ENCODE data around the gene CLEC1A. TPM values are rescaled to one million over a fixed set of nuclear protein-coding genes. Genes with fewer than 3 reads are reported as not detected.
A peak's percentile ranks its signal among the peaks of the same experiment; 100 is the strongest.

The CLEC1A gene
- total RNA-seq (6.3 TPM), polyA plus RNA-seq (ENCODE audit: insufficient read depth, low read depth, low replicate concordance) (5.3 TPM)
- long read RNA-seq, donor 1 = 0 reads
- long read RNA-seq, donor 2 = 0 reads
- long read RNA-seq, donor 3 = 0 reads
- long read RNA-seq, donor 4 = 0 reads
- long read RNA-seq, donor 5 = 0 reads
- long read RNA-seq, donor 6 = 0 reads
- long read RNA-seq, donor 7 = 0 reads
- long read RNA-seq, donor 8, partial matches to known transcripts = 0 of 2 reads
- long read RNA-seq, donor 8, other reads (novel, unspliced or antisense) = 0 of 2 reads
- long read RNA-seq, donor 9 = 0 reads
- long read RNA-seq, donor 10 = 0 reads

GRCh38 chr12:10098791-10099190, at the start of gene CLEC1A:
CLEC1A (minus strand) TSS chr12:10098985; CDS start chr12:10098922, 63 bp downstream.
- DNase-seq = peak in 4 of 5 donors; percentile 34 to 68 (median 48)
- intact Hi-C loops (cut with DNase I) = no loop called here
- H3K4me1 ChIP-seq (ENCODE audit: control insufficient read depth in 2 of 3, insufficient read depth in 2 of 3, low read depth in 1 of 3, low read length in 3 of 3) = peaks cover 3 to 6% (median 6%) of the 10 kb centered on the region in 3 donors
- H3K9ac ChIP-seq (ENCODE audit: low read length in 3 of 3) = peak within 1 kb of the TSS in 2 of 3 donors; percentile 0 to 67
- no peaks in the 10 kb centered on the region for H3K27me3 ChIP-seq (ENCODE audit: control insufficient read depth, insufficient read depth, low read length)
- H3K9me3 ChIP-seq (ENCODE audit: control insufficient read depth in 2 of 3, insufficient read depth in 1 of 3, low read length in 3 of 3) = no peaks in the 10 kb centered on the region
- peak within 1 kb of the TSS in 2 of 3 donors; percentile 42 to 51 for H3K4me3 ChIP-seq (ENCODE audit: low read length in 3 of 3)
- H3K27ac ChIP-seq (ENCODE audit: low read depth in 2 of 2, low read length in 2 of 2) = peak within 1 kb of the TSS; percentile 49 to 72
- no peaks in the 10 kb centered on the region for H3K36me3 ChIP-seq (ENCODE audit: control insufficient read depth in 2 of 3, insufficient read depth in 3 of 3, low read length in 3 of 3)
- no peak for TF ChIP-seq CTCF (IDR thresholded peaks at IDR 0.05; ENCODE audit: borderline replicate concordance, extremely low read depth, insufficient read depth)
- FAIRE-seq = no peak

GRCh38 chr12:10147714-10148403, 49.1 kb upstream of the CLEC1A start:
- Histone ChIP-seq H3K27ac (ENCODE audit: low read depth in 2 of 2, low read length in 2 of 2) (no peak overlapping the region), H3K27me3 (ENCODE audit: control insufficient read depth, insufficient read depth, low read length) (no peaks in the 10 kb centered on the region), H3K4me1 (ENCODE audit: control insufficient read depth in 2 of 3, insufficient read depth in 2 of 3, low read depth in 1 of 3, low read length in 3 of 3) (no peaks in the 10 kb centered on the region), H3K9ac (ENCODE audit: low read length in 3 of 3) (no peak overlapping the region), H3K36me3 (ENCODE audit: control insufficient read depth in 2 of 3, insufficient read depth in 3 of 3, low read length in 3 of 3) (no peaks in the 10 kb centered on the region), H3K9me3 (ENCODE audit: control insufficient read depth in 2 of 3, insufficient read depth in 1 of 3, low read length in 3 of 3) (no peaks in the 10 kb centered on the region), H3K4me3 (ENCODE audit: low read length in 3 of 3) (no peak overlapping the region)
- FAIRE-seq (no peak), DNase-seq (no peak)
- intact Hi-C loops (cut with DNase I) = no loop called here
- TF ChIP-seq CTCF (IDR thresholded peaks at IDR 0.05; ENCODE audit: borderline replicate concordance, extremely low read depth, insufficient read depth) = no peak

- intact Hi-C loops (cut with DNase I) = no loop called here
- no peaks in the 10 kb centered on the region for H3K36me3 ChIP-seq (ENCODE audit: control insufficient read depth in 2 of 3, insufficient read depth in 3 of 3, low read length in 3 of 3)
- H3K4me3 ChIP-seq (ENCODE audit: low read length in 3 of 3) = no peak overlapping the region
- no peaks in the 10 kb centered on the region for H3K27me3 ChIP-seq (ENCODE audit: control insufficient read depth, insufficient read depth, low read length)
- DNase-seq = no peak
- no peaks in the 10 kb centered on the region for H3K9me3 ChIP-seq (ENCODE audit: control insufficient read depth in 2 of 3, insufficient read depth in 1 of 3, low read length in 3 of 3)
- H3K4me1 ChIP-seq (ENCODE audit: control insufficient read depth in 2 of 3, insufficient read depth in 2 of 3, low read depth in 1 of 3, low read length in 3 of 3) = no peaks in the 10 kb centered on the region
- no peak for FAIRE-seq
- H3K27ac ChIP-seq (ENCODE audit: low read depth in 2 of 2, low read length in 2 of 2) = no peak overlapping the region
- H3K9ac ChIP-seq (ENCODE audit: low read length in 3 of 3) = no peak overlapping the region
- no peak for TF ChIP-seq CTCF (IDR thresholded peaks at IDR 0.05; ENCODE audit: borderline replicate concordance, extremely low read depth, insufficient read depth)
Observed at GRCh38 chr12:10142976-10143589, 44.3 kb upstream of the CLEC1A start.

Measured in kidney (tissue), 22 donors.